ENCODE measurements around the gene ASCL5.
A peak's percentile ranks its signal among the peaks of the same experiment; 100 is the strongest.

ASCL5 gene

DNA sequence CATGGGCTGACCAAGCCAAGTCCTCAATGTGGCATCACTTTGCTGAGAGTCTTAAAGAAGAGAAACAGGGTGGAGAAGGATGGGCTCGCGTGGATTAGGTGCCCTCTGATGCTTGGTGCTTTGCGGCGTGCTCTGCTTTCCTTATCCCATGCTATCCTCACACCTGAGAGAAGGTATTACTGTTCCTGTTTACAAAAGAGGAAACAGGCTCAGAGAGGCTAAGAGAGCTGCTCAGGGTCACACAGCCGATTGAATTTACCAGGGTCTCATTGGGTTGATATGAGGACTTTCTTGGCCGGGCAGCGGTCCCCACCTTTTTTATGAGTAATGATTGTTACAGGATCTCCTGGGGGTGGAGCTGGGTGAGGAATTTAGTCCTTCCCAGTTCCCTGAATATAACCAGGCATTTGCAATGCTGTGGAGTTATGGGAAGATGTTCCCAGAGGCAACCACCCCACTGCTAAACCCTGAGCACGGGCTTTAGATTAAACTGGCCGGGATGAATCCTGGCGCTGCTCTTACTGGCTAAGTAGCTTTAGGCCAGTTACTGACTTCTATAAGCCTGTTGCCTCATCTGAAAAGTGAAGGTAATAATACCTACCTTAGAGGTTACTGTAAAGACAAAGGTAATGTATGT, 4.5 kb downstream of the ASCL5 start:
- TF ChIP-seq CTCF (conservative IDR thresholded peaks at IDR 0.05) (no peak), ZFX (IDR thresholded peaks at IDR 0.05) (no peak)
- no peak overlapping the region for H3K27ac ChIP-seq

GRCh38 chr1:201119206-201120197, 7.5 kb downstream of the ASCL5 start:
- no peak for TF ChIP-seq ZFX (IDR thresholded peaks at IDR 0.05)
- TF ChIP-seq CTCF (conservative IDR thresholded peaks at IDR 0.05), result peak; percentile 91
- no peak overlapping the region for H3K27ac ChIP-seq

GRCh38 chr1:201116091-201116490, 10.9 kb downstream of the ASCL5 start:
- no peak for TF ChIP-seq ZFX (IDR thresholded peaks at IDR 0.05)
- TF ChIP-seq CTCF (conservative IDR thresholded peaks at IDR 0.05), result no peak

DNA sequence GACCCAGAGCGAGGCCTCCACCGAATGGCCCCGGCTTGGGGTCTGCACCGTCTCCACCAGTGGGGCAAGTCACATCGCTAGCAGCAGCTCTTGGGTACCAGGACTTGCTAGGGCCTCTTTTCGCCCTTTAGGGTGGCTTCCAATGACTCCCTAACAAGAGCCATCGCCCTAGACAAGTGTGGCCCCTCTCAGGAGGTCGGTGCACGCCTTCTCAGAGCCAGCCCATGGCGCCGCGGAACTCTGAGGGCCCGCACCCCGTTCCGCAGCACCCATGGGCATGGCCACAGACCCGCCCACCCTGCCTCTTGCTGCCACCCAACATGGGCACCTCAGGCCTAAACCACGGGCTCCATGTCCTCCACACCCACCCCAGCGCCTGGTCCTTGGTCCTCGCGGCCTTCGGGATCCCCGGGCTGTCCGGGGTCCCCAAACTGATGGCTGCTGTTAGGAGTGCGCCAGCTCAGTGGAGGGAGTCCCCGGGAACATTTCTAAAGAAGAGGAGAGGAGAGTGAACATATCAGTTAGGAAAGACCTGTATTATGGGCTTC, 11.5 kb downstream of the ASCL5 start:
- no peak overlapping the region for H3K27ac ChIP-seq
- TF ChIP-seq ZFX (IDR thresholded peaks at IDR 0.05) (no peak), CTCF (conservative IDR thresholded peaks at IDR 0.05) (no peak)

More at GRCh38 chr1:201116091-201116490, 10.9 kb downstream of the ASCL5 start:
- no peak overlapping the region for H3K27ac ChIP-seq

- TF ChIP-seq CTCF (conservative IDR thresholded peaks at IDR 0.05), result peak; percentile 90
- peak; percentile 70 for TF ChIP-seq ZFX (IDR thresholded peaks at IDR 0.05)
- peak overlapping the region; percentile 74 for H3K27ac ChIP-seq
These were observed 12.5 kb downstream of the ASCL5 start for GRCh38 chr1:201114245-201115131.

DNA sequence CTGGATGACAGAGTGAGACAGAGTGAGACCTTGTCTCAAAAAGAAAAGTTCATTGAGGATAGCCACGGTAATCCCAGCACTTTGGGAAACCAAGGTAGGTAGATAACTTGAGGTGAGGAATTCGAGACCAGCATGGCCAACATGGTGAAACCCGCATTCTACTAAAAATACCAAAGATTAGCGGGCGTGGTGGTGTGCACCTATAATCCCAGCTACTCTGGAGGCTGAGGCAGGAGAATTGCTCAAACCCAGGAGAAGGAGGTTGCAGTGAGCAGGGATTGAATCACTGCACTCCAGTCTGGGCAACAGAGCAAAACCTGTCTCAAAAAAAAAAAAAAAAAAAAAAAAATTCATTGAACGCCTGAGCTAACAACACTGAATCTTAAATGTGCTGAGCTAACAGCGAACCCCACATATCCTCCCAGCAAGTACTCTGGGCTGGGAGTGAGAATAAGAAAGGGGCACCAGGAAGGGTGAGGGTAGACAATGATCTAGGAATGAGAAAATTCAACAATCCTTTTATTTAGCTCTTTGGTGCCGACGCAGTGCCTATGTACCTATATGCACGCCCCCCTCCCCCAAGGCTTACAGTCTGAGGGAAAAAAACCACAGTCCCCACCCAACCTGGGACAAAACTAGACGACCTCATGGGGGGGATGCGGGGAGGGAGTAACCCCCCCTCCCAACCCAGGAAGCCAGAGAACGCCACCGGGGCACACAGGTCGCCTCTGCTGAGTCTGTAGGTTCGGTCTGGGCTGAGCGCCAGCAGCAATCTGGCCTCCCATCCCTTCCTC, 13.3 kb downstream of the ASCL5 start:
- TF ChIP-seq CTCF (conservative IDR thresholded peaks at IDR 0.05) (no peak), ZFX (IDR thresholded peaks at IDR 0.05) (no peak)
- peak overlapping the region; percentile 74 for H3K27ac ChIP-seq

Data from C4-2B (cell line).